Measurements from ENCODE around the gene VWC2.

The VWC2 gene

DNA sequence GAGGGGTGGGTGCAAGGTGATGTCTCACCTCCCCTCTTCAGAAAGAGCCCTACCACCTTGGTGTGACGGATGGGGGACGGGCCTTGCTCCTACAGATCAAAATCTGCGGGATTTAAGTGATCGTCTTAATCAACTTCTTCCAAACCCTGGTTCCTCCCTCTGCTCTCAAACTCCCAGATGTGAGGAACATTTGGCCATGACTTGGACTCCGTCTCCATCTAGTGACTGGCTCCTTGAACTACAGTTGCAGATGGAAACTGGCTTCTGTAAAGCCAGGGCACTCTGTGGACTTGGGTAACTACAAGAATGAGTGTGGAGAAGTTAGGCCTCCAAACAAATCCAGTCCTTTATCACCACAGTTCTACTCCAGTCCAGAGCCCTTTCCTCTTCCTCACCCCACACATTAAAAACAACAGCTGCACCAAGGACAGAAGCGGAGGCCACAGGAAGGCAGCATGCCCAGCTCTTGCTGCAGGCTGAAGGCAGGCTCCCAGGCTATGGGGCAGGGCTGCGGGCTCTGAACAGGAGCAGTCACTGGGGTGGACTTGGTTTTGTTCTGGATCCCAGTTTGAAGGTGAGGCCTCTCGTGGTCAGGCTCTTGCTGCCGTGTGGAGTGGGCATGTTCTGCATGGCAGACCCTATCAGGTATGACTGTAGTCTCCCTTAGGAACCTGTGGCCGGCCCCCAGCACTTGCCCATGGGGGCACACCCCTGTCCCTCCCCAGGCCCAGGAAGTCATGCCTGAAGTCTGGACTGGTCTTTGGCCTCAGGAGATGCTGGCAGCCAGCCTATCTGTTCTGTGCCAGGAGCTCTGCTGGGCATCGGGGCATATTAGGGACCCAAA is 79.4 kb downstream of the VWC2 start:
- no peak overlapping the region for H3K27ac ChIP-seq
- TF ChIP-seq, protein P1, sequence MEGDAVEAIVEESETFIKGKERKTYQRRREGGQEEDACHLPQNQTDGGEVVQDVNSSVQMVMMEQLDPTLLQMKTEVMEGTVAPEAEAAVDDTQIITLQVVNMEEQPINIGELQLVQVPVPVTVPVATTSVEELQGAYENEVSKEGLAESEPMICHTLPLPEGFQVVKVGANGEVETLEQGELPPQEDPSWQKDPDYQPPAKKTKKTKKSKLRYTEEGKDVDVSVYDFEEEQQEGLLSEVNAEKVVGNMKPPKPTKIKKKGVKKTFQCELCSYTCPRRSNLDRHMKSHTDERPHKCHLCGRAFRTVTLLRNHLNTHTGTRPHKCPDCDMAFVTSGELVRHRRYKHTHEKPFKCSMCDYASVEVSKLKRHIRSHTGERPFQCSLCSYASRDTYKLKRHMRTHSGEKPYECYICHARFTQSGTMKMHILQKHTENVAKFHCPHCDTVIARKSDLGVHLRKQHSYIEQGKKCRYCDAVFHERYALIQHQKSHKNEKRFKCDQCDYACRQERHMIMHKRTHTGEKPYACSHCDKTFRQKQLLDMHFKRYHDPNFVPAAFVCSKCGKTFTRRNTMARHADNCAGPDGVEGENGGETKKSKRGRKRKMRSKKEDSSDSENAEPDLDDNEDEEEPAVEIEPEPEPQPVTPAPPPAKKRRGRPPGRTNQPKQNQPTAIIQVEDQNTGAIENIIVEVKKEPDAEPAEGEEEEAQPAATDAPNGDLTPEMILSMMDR (conservative IDR thresholded peaks at IDR 0.05) = peak; percentile 92

DNA sequence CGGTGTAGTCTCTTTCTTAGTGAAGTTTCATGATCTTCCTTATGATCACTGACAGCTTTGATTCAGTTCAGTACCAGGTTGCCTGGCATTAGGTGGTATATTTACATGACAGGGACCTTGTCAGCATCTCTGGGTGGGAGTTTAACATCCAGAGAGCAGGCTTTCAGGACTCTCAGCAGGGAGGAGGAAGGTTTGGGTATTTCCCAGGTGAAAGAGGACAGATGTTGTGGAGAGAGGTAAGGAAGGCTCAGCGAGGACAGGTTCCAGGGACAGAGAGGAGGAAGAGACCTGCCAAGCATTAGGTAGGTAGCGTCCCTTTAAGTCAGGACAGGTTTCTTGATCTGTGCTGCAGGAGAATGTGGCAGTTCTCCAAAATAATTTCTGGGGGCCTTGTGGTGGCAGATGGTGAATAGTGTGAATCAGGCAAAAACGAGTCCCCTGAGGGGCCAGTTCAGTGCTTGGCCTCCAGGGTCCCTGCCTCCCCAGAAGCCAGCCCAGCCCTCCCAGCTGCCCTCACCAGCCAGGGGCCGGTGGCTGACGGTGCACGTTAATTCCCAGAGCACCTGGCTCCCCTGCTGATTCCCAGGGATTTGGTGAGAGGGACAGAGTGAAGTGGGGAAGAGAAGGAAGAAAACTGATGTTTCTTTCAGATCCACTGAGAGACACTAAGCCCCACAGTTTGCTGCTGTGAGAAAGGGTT is 82.0 kb downstream of the VWC2 start:
- H3K27ac ChIP-seq = no peak overlapping the region
- TF ChIP-seq, protein P1 (conservative IDR thresholded peaks at IDR 0.05) = no peak

DNA sequence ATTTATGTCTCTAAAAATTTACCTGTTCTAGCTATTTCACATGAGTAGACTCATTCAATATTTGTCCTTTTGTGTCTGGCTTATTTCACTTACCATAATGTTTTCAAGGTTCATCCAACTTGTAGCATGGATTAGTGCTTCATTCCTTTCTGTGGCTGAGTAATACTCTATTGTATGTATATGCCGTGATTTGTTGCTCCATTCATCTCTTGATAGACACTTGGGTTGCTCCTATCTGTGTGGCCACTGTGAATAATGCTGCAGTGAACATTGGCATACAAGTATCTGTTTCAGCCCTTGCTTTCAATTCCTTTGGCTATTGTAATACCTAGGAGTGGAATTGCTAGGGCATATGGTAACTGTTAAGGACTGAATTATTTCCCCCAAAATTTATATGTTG is 86.9 kb downstream of the VWC2 start:
- no peak overlapping the region for H3K27ac ChIP-seq
- TF ChIP-seq, protein P1 (conservative IDR thresholded peaks at IDR 0.05) = no peak

DNA sequence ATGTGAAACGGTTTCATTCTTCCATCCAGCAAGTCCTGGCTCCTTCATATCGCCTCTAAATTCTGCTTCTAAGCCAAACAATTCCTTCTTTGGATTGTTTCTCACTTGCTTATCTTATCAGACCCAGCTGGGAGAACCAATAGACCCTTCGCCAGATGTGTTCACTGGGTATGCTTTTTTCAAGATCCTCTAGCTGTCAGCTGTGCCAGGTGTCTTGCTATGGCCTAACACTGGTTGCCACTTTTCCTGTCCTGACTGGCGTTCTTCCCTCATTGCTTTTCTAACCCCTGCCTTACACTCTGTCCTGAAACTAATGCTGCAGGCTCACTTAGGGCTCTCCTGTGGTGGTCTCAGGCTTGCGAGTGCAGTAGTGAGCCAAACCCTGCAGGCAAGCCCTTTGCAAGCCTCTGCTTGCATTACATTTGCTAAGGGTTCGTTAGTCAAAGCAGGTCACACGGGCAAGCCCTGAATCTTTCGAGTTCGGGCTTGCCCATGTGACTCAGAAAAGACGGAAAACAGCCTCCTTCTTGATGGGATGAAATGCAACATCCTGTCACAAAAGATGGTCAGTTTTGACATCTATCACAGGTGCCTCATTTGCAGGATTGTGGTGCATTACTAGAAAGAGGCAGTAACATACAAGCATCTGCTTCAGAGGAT is 92.8 kb downstream of the VWC2 start:
- TF ChIP-seq, protein P1 (conservative IDR thresholded peaks at IDR 0.05) = no peak
- no peak overlapping the region for H3K27ac ChIP-seq

DNA sequence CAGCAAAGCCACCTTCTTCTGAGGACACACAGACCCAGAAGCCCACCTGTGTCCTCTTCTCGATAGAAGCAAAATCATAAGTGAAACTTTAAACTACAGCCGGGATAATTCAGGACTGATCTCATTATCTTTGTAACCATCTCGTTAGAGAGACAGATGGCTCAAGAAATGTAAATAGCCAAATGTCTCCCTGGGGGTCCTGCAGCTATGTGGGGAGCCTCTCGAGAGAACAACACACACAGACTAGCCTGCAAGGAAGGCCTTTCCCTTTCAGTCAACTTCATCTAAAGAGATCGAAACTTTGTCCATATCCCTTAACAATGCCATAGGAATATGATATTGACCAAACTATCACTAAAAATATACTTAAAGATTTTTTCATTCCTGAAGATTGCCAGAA is 93.5 kb downstream of the VWC2 start:
- TF ChIP-seq, protein P1 (conservative IDR thresholded peaks at IDR 0.05) = no peak
- no peak overlapping the region for H3K27ac ChIP-seq

DNA sequence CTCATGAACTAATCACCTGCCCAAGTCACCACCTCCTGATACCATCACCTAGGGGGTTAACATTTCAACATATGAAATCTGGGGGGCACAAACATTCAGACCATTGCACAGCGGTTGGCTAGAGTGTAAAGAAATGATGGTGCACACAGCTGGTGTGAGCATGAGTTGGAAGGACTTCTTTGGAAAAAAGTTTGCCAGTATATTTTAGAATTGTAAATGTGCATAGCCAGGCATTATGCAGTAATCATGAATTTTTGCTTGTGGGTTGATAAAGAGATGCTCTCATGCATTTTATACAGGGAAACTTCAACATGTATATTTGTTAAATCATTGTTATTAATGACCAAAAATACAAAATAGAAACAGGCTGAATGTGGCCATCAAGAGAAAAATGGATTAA is 100.0 kb downstream of the VWC2 start:
- TF ChIP-seq, protein P1 (conservative IDR thresholded peaks at IDR 0.05) = no peak
- H3K27ac ChIP-seq = no peak overlapping the region

DNA sequence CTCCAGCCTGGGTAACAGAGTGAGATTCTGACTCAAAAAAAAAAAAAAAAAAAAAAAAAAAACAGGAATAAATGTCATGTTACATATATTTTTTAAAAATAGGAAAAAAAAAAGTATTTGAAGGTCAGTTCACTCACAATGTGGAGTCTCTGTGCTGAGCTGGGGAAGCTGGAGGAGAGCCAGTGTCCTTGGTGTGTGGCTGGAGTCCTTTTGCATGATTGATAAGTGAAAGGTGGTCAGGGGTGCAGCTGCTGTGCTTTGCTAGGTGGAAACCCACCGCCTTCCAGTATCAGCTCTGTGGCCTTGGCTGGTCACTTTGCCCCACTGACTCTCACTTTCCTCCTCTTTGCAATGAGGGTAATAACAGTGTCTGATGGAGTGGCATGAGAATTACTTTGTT is 101.9 kb downstream of the VWC2 start:
- no peak overlapping the region for H3K27ac ChIP-seq
- TF ChIP-seq, protein P1 (conservative IDR thresholded peaks at IDR 0.05) = no peak

Data from VCaP (cell line).